H9 (cell line): ENCODE measurements around the gene SAMD14. TPM values are rescaled to one million over a fixed set of nuclear protein-coding genes. Genes with fewer than 3 reads are reported as not detected.

Experiments
- DNase-seq: peaks from one replicate; pipeline ENCODE4 v3.0.0-alpha.2; 2017
- H2AFZ ChIP-seq: one replicate; pipeline ENCODE4 v1.6.1; 2013; ENCODE audit warnings: mild to moderate bottlenecking, low read length, control low read depth, moderate library complexity
- H2AK5ac ChIP-seq: 2 replicates; pipeline ENCODE4 v1.6.1; 2013; ENCODE audit warnings: low read length, control low read depth, mixed read lengths; ENCODE audit not compliant: insufficient read length
- H2BK120ac ChIP-seq: one replicate; pipeline ENCODE4 v1.6.1; 2013; ENCODE audit warnings: low read depth, mild to moderate bottlenecking, low read length, control low read depth, inconsistent platforms; ENCODE audit not compliant: poor library complexity, severe bottlenecking
- H2BK12ac ChIP-seq: 2 replicates; pipeline ENCODE4 v1.6.1; 2013; ENCODE audit warnings: low read length, control low read depth, mixed read lengths, low read depth; ENCODE audit not compliant: insufficient read length
- H2BK15ac ChIP-seq: 2 replicates; pipeline ENCODE4 v1.6.1; 2013; ENCODE audit warnings: low read depth, low read length, control low read depth
- H2BK20ac ChIP-seq: one replicate; pipeline ENCODE4 v1.6.1; 2013; ENCODE audit warnings: low read depth, mild to moderate bottlenecking, low read length, control low read depth, inconsistent platforms; ENCODE audit not compliant: poor library complexity, severe bottlenecking
- H2BK5ac ChIP-seq: 2 replicates; pipeline ENCODE4 v1.6.1; 2013; ENCODE audit warnings: low read length, control low read depth, mixed read lengths; ENCODE audit not compliant: insufficient read length
- H3K14ac ChIP-seq: 2 replicates; pipeline ENCODE4 v1.6.1; 2013; ENCODE audit warnings: low read length, control low read depth; ENCODE audit not compliant: insufficient read depth
- H3K18ac ChIP-seq: 2 replicates; pipeline ENCODE4 v1.6.1; 2013; ENCODE audit warnings: low read depth, mild to moderate bottlenecking, mixed read lengths, low read length, control low read depth; ENCODE audit not compliant: insufficient read length
- H3K23ac ChIP-seq: 2 replicates; pipeline ENCODE4 v1.6.1; 2013; ENCODE audit warnings: low read length, control low read depth, mixed read lengths, low read depth; ENCODE audit not compliant: insufficient read length
- H3K23me2 ChIP-seq: 2 replicates; pipeline ENCODE4 v1.6.1; 2013; ENCODE audit warnings: low read depth, mild to moderate bottlenecking, mixed read lengths, low read length, control low read depth; ENCODE audit not compliant: insufficient read length, poor library complexity, severe bottlenecking
- H3K27ac ChIP-seq: 2 replicates; pipeline ENCODE4 v1.5.1; 2013; ENCODE audit warnings: low read length, control low read depth, mixed read lengths, low read depth; ENCODE audit not compliant: insufficient read length
- H3K27me3 ChIP-seq: 2 replicates; pipeline ENCODE4 v1.6.1; 2013; ENCODE audit warnings: low read length, control low read depth, inconsistent platforms; ENCODE audit not compliant: insufficient read depth
- H3K4ac ChIP-seq: 2 replicates; pipeline ENCODE4 v1.6.1; 2013; ENCODE audit warnings: low read depth, mild to moderate bottlenecking, control low read depth, inconsistent platforms, low read length, moderate library complexity
- H3K4me1 ChIP-seq: 2 replicates; pipeline ENCODE4 v1.6.1; 2013; ENCODE audit warnings: low read length, control low read depth, inconsistent platforms; ENCODE audit not compliant: insufficient read depth
- H3K4me2 ChIP-seq: 2 replicates; pipeline ENCODE4 v1.6.1; 2013; ENCODE audit warnings: low read length, control low read depth, mixed read lengths; ENCODE audit not compliant: insufficient read length, insufficient read depth
- H3K56ac ChIP-seq: 2 replicates; pipeline ENCODE4 v1.6.1; 2013; ENCODE audit warnings: low read depth, mild to moderate bottlenecking, mixed read lengths, low read length, control low read depth; ENCODE audit not compliant: insufficient read length
- H3K79me1 ChIP-seq: 2 replicates; pipeline ENCODE4 v1.6.1; 2013; ENCODE audit warnings: low read depth, mild to moderate bottlenecking, moderate library complexity, low read length, control low read depth, inconsistent platforms; ENCODE audit not compliant: insufficient read depth, poor library complexity, severe bottlenecking
- H3K79me2 ChIP-seq: 2 replicates; pipeline ENCODE4 v1.6.1; 2013; ENCODE audit warnings: low read length, control low read depth, inconsistent platforms; ENCODE audit not compliant: insufficient read depth
- H3K9ac ChIP-seq: 2 replicates; pipeline ENCODE4 v1.6.1; 2013; ENCODE audit warnings: low read length, control low read depth, mixed read lengths; ENCODE audit not compliant: insufficient read length; ENCODE audit errors: extremely low read depth
- H3K9me3 ChIP-seq: one replicate; pipeline ENCODE4 v1.6.1; 2013; ENCODE audit warnings: low read depth, low read length, inconsistent platforms; ENCODE audit not compliant: control insufficient read depth
- H3T11ph ChIP-seq: one replicate; pipeline ENCODE4 v1.6.1; 2013; ENCODE audit warnings: mild to moderate bottlenecking, low read length, control low read depth, inconsistent platforms
- H4K20me1 ChIP-seq: one replicate; pipeline ENCODE4 v1.6.1; 2013; ENCODE audit not compliant: control insufficient read depth, insufficient read length, insufficient read depth
- H4K5ac ChIP-seq: 2 replicates; pipeline ENCODE4 v1.6.1; 2013; ENCODE audit warnings: low read depth, mild to moderate bottlenecking, mixed read lengths, low read length, control low read depth; ENCODE audit not compliant: insufficient read length
- H4K8ac ChIP-seq: replicated peaks from 2 replicates; pipeline ENCODE4 v1.6.1; 2013; ENCODE audit warnings: low read length, control low read depth, mixed read lengths, low read depth; ENCODE audit not compliant: insufficient read length
- H4K91ac ChIP-seq: 2 replicates; pipeline ENCODE4 v1.6.1; 2013; ENCODE audit warnings: low read depth, mild to moderate bottlenecking, moderate library complexity, mixed read lengths, low read length, control low read depth; ENCODE audit not compliant: insufficient read length
- H3K27ac Mint-ChIP-seq, 3 experiments: 2 replicates in 2 of 3; 3 replicates in 1 of 3; pipeline ENCODE4 v1.8.0; 2020 to 2021; ENCODE audit warnings: mixed read lengths in 3 of 3, mild to moderate bottlenecking in 1 of 3, moderate library complexity in 1 of 3
- H3K27me3 Mint-ChIP-seq: 2 replicates; pipeline ENCODE4 v1.8.0; 2021; ENCODE audit warnings: low read depth, mild to moderate bottlenecking, moderate library complexity, mixed read lengths
- H3K36me3 Mint-ChIP-seq, 3 experiments: 2 replicates in 2 of 3; 3 replicates in 1 of 3; pipeline ENCODE4 v1.8.0; 2020 to 2021; ENCODE audit warnings: low read depth in 3 of 3, mixed read lengths in 3 of 3; ENCODE audit not compliant: insufficient read depth in 1 of 3
- H3K4me1 Mint-ChIP-seq, 2 experiments: 2 replicates each; pipeline ENCODE4 v1.8.0; 2020; ENCODE audit warnings: mixed read lengths in 2 of 2
- H3K4me3 Mint-ChIP-seq, 2 experiments: 2 replicates in 1 of 2; 3 replicates in 1 of 2; pipeline ENCODE4 v1.8.0; 2020 to 2021; ENCODE audit warnings: mild to moderate bottlenecking in 2 of 2, mixed read lengths in 2 of 2, moderate library complexity in 1 of 2
- H3K9me3 Mint-ChIP-seq, 2 experiments: 2 replicates in 1 of 2; 3 replicates in 1 of 2; pipeline ENCODE4 v1.8.0; 2020; ENCODE audit warnings: mild to moderate bottlenecking in 2 of 2, mixed read lengths in 2 of 2, moderate library complexity in 1 of 2
- CTCF ChIP-seq: fragments of 200-600 bp; sonication (generic); conservative IDR thresholded peaks from 3 replicates; pipeline ENCODE4 v1.8.0; 2021; ENCODE audit warnings: antibody characterized with exemption, mild to moderate bottlenecking
- WGBS: extraction: QIAGEN DNeasy Blood & Tissue Kit; methylation state at CpG from one replicate; pipeline ENCODE4 v1.1.7; 2013; ENCODE audit warnings: missing lambda C conversion rate, low lambda C conversion rate, mixed read lengths; ENCODE audit not compliant: insufficient read length; ENCODE audit errors: extremely low coverage; 5-methylcytosine and 5-hydroxymethylcytosine counted together
- total RNA-seq: library from RNA; stranded (reverse); gene quantifications from 2 replicates; pipeline ENCODE4 v1.2.1, GENCODE V29; 2021

SAMD14 gene
- total RNA-seq, 1 experiment from 2014 or later, result 5.9 TPM

- no peaks in the 10 kb centered on the region for H3K23me2 ChIP-seq
- H2BK5ac ChIP-seq, result no peak overlapping the region
- H2BK20ac ChIP-seq, result no peak overlapping the region
- no peaks in the 10 kb centered on the region for H3K79me1 ChIP-seq
- no peak overlapping the region for H2AFZ ChIP-seq
- H3K23ac ChIP-seq, result no peak overlapping the region
- peak; percentile 91 for DNase-seq
- no peak overlapping the region for H3K14ac ChIP-seq
- H3K56ac ChIP-seq, result no peak overlapping the region
- Mint-ChIP-seq H3K27me3 (peaks cover 1% of the 10 kb centered on the region; the same call in 1 of the 2 replicates), H3K27ac (no peak overlapping the region), H3K36me3 (peaks cover 4 to 25% (median 5%) of the 10 kb centered on the region in 3 experiments), H3K4me1 (peaks cover 0 to 13% of the 10 kb centered on the region in 2 experiments; a peak in 3 of 4 replicates), H3K4me3 (no peak overlapping the region), H3K9me3 (peaks cover 0 to 2% of the 10 kb centered on the region in 2 experiments; a peak in 2 of 5 replicates)
- H3K27me3 ChIP-seq, result no peaks in the 10 kb centered on the region
- H2BK15ac ChIP-seq, result no peak overlapping the region
- no peak overlapping the region for H4K8ac ChIP-seq
- no peak overlapping the region for H2AK5ac ChIP-seq
- H3K9ac ChIP-seq, result no peak overlapping the region
- H4K91ac ChIP-seq, result no peak overlapping the region
- no peak overlapping the region for H3K4me2 ChIP-seq
- H3K4ac ChIP-seq, result no peak overlapping the region
- TF ChIP-seq CTCF, result no peak
- H4K5ac ChIP-seq, result no peak overlapping the region
- WGBS, result no CpG with 5 or more reads among the region's 39 CpGs
- no peaks in the 10 kb centered on the region for H4K20me1 ChIP-seq
- H3K79me2 ChIP-seq, result no peaks in the 10 kb centered on the region
- no peak overlapping the region for H2BK120ac ChIP-seq
- H3K9me3 ChIP-seq, result no peaks in the 10 kb centered on the region
- no peak overlapping the region for H3T11ph ChIP-seq
- H3K4me1 ChIP-seq, result no peaks in the 10 kb centered on the region
- H3K27ac ChIP-seq, result no peak overlapping the region
- H3K18ac ChIP-seq, result no peak overlapping the region
- no peak overlapping the region for H2BK12ac ChIP-seq
These were observed 53.2 kb downstream of the SAMD14 start for GRCh38 chr17:50076591-50077235.
